ENCODE results near the gene LYVE1.

The LYVE1 gene

DNA sequence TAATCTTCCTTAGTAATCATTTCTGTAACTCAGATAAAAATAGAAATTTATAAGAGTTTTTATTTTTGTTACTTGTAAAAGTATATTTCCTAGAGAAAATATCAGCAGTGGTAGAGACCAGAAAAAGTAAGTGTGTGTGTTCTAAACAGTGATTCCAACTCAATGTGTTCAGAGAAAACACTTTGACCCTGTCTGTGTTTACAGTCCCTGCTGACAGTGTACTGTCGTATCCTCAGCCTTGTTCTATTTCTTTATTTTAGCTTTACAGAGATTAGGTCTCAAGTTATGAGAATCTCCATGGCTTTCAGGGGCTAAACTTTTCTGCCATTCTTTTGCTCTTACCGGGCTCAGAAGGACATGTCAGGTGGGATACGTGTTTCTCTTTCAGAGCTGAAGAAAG is 10.2 kb downstream of the LYVE1 start:
- Mint-ChIP-seq H3K27me3 (peaks cover 16% of the 10 kb centered on the region), H3K9me3 (no peaks in the 10 kb centered on the region), H3K4me3 (no peak overlapping the region), H3K27ac (no peak overlapping the region), H3K4me1 (no peaks in the 10 kb centered on the region), H3K36me3 (no peaks in the 10 kb centered on the region)
- CTCF ChIA-PET, result interaction anchor here (2.8 kb wide), 1 partner anchor 17 kb away, joined by 6 read pairs; the partner anchor contains the start of gene RNF141
- DNase-seq, result no peak

DNA sequence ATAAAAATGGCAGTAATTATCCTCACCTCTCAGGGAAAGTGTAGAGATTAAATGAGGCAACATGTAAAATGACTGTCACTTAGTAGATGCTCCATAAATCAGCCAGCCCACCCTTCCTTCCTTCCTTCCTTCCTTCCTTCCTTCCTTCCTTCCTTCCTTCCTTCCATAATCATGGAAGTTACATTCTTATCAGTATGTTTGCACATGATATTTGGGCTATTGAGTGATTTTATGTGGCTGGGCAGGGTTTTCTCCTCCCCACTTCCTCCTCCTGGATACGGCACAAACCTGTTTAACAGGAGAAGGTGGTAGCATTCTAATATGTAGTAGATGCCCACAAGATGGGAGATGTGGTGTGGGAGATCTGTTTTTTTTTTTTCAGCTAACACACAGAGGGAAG is 11.9 kb downstream of the LYVE1 start:
- no peak for DNase-seq
- Mint-ChIP-seq H3K4me3 (no peak overlapping the region), H3K27ac (no peak overlapping the region), H3K4me1 (no peaks in the 10 kb centered on the region), H3K36me3 (no peaks in the 10 kb centered on the region), H3K9me3 (peaks cover 4% of the 10 kb centered on the region), H3K27me3 (peaks cover 20% of the 10 kb centered on the region)
- CTCF ChIA-PET, result interaction anchor here (2.8 kb wide), 1 partner anchor 15 kb away, joined by 6 read pairs; the partner anchor contains the start of gene RNF141

GRCh38 chr11:10551845-10552352 is 16.6 kb downstream of the LYVE1 start:
- CTCF ChIA-PET, result interaction anchor here (0.7 to 1.2 kb wide), 2 partner anchors 146 to 232 kb away, joined by 3 to 4 read pairs; no protein-coding TSS in a partner anchor
- Mint-ChIP-seq H3K4me3 (no peak overlapping the region), H3K9me3 (peaks cover 4% of the 10 kb centered on the region), H3K27ac (no peak overlapping the region), H3K4me1 (no peaks in the 10 kb centered on the region), H3K36me3 (no peaks in the 10 kb centered on the region), H3K27me3 (peaks cover 29% of the 10 kb centered on the region)
- no peak for DNase-seq

- Mint-ChIP-seq H3K36me3 (no peaks in the 10 kb centered on the region), H3K27me3 (peaks cover 26% of the 10 kb centered on the region), H3K9me3 (peaks cover 4% of the 10 kb centered on the region), H3K4me3 (no peak overlapping the region), H3K27ac (no peak overlapping the region), H3K4me1 (no peaks in the 10 kb centered on the region)
- CTCF ChIA-PET, result interaction anchor here (1.2 kb wide), 1 partner anchor 145 kb away, joined by 3 read pairs; no protein-coding TSS in a partner anchor
- DNase-seq, result no peak
Observed at GRCh38 chr11:10551290-10551592, 17.2 kb downstream of the LYVE1 start.

GRCh38 chr11:10550503-10551289 is 17.8 kb downstream of the LYVE1 start:
- H3K27ac Mint-ChIP-seq, result no peak overlapping the region
- H3K4me1 Mint-ChIP-seq, result no peaks in the 10 kb centered on the region
- peaks cover 23% of the 10 kb centered on the region for H3K27me3 Mint-ChIP-seq
- H3K4me3 Mint-ChIP-seq, result no peak overlapping the region
- CTCF ChIA-PET, result interaction anchor here (1.1 kb wide), 1 partner anchor 10 kb away, joined by 4 read pairs; the partner anchor contains the start of gene RNF141
- H3K36me3 Mint-ChIP-seq, result no peaks in the 10 kb centered on the region
- H3K9me3 Mint-ChIP-seq, result peaks cover 4% of the 10 kb centered on the region
- DNase-seq, result no peak

- peaks cover 8% of the 10 kb centered on the region for H3K4me1 Mint-ChIP-seq
- H3K27ac Mint-ChIP-seq, result no peak overlapping the region
- no peak for DNase-seq
- no peak overlapping the region for H3K4me3 Mint-ChIP-seq
- H3K36me3 Mint-ChIP-seq, result no peaks in the 10 kb centered on the region
- H3K27me3 Mint-ChIP-seq, result peaks cover 27% of the 10 kb centered on the region
- CTCF ChIA-PET, result interaction anchor here (0.6 to 1.1 kb wide), 3 partner anchors 122 to 131 kb away, joined by 3 read pairs; no protein-coding TSS in a partner anchor
- H3K9me3 Mint-ChIP-seq, result peaks cover 6% of the 10 kb centered on the region
Observed at GRCh38 chr11:10544491-10545465, 23.7 kb downstream of the LYVE1 start.

GRCh38 chr11:10543782-10544181 is 24.7 kb downstream of the LYVE1 start:
- Mint-ChIP-seq H3K27ac (no peak overlapping the region), H3K9me3 (peaks cover 6% of the 10 kb centered on the region), H3K4me3 (no peak overlapping the region), H3K4me1 (peaks cover 14% of the 10 kb centered on the region), H3K36me3 (no peaks in the 10 kb centered on the region), H3K27me3 (peaks cover 21% of the 10 kb centered on the region)
- CTCF ChIA-PET, result interaction anchor here (0.6 to 0.7 kb wide), 2 partner anchors 110 to 121 kb away, joined by 3 to 4 read pairs; no protein-coding TSS in a partner anchor
- DNase-seq, result no peak

DNA sequence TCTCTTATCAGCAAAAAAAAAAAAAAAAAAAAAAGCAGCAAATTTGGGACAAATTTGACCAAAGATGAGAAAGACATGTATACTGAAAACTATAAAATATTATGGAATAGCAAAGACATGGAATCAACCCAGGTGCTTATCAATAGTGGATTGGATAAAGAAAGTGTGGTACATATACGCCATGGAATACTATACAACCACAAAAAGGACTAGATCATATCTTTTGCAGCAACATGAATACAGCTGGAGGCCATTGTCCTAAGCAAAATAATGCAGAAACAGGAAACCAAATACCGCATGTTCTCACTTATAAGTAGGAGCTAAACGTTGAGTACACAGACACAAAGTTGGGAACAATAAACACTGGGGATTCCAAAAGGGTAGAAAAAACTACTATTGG is 25.7 kb downstream of the LYVE1 start:
- peaks cover 21% of the 10 kb centered on the region for H3K27me3 Mint-ChIP-seq
- H3K4me1 Mint-ChIP-seq, result peaks cover 14% of the 10 kb centered on the region
- H3K4me3 Mint-ChIP-seq, result no peak overlapping the region
- H3K9me3 Mint-ChIP-seq, result peaks cover 6% of the 10 kb centered on the region
- no peak for DNase-seq
- no peaks in the 10 kb centered on the region for H3K36me3 Mint-ChIP-seq
- H3K27ac Mint-ChIP-seq, result no peak overlapping the region
- CTCF ChIA-PET, result interaction anchor here (0.9 to 1.4 kb wide), 3 partner anchors 64 to 191 kb away, joined by 3 read pairs; no protein-coding TSS in a partner anchor

GRCh38 chr11:10541561-10541930 is 26.9 kb downstream of the LYVE1 start:
- no peak for DNase-seq
- CTCF ChIA-PET, result interaction anchor here (0.6 to 2.9 kb wide), 28 partner anchors 9 to 229 kb away, joined by 3 to 21 read pairs (median 4); partner anchors contain the start of genes AMPD3 and CTR9
- Mint-ChIP-seq H3K36me3 (no peaks in the 10 kb centered on the region), H3K4me1 (peaks cover 14% of the 10 kb centered on the region), H3K27me3 (peaks cover 21% of the 10 kb centered on the region), H3K27ac (no peak overlapping the region), H3K9me3 (peaks cover 6% of the 10 kb centered on the region), H3K4me3 (peak overlapping the region; percentile 87)

- peak within 1 kb of the TSS; percentile 71 for H3K27ac Mint-ChIP-seq
- peaks cover 6% of the 10 kb centered on the region for H3K9me3 Mint-ChIP-seq
- peak within 1 kb of the TSS; percentile 87 for H3K4me3 Mint-ChIP-seq
- H3K27me3 Mint-ChIP-seq, result peaks cover 21% of the 10 kb centered on the region
- DNase-seq, result peak; percentile 96
- CTCF ChIA-PET, result interaction anchor here (0.6 to 2.9 kb wide), 38 partner anchors 8 to 230 kb away, joined by 3 to 21 read pairs (median 4); partner anchors contain the start of genes AMPD3 and CTR9
- peaks cover 16% of the 10 kb centered on the region for H3K4me1 Mint-ChIP-seq
- no peaks in the 10 kb centered on the region for H3K36me3 Mint-ChIP-seq
Observed at GRCh38 chr11:10540915-10541560, 27.4 kb downstream of the LYVE1 start, which contains the start of gene RNF141. RNF141 (minus strand) TSS chr11:10541187; CDS start chr11:10534158, 7,029 bp downstream.

GRCh38 chr11:10540546-10540914 is 27.9 kb downstream of the LYVE1 start:
- no peak for DNase-seq

DNA sequence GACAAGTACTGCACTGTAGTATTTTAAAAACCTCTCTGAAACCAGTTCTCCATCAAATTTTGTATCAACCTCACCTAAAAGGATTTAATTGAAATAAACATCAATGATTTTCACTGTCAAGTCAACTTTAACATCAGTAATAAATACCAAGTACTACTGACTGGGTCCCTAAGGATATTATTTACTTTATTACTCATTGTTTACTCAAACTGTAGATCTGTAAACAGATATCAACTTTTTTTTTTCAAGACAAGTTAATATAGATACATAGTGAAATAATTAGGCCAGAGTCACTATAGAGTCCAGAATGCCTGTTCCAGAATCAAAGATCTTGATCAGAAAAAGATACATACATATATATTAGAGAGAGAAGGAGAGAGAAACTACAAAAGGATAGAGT is 29.1 kb downstream of the LYVE1 start:
- Mint-ChIP-seq H3K36me3 (no peaks in the 10 kb centered on the region), H3K9me3 (peaks cover 5% of the 10 kb centered on the region), H3K27me3 (peaks cover 16% of the 10 kb centered on the region), H3K27ac (no peak overlapping the region), H3K4me3 (peak overlapping the region; percentile 87), H3K4me1 (peaks cover 18% of the 10 kb centered on the region)
- CTCF ChIA-PET, result interaction anchor here (2.8 to 2.9 kb wide), 2 partner anchors 86 to 125 kb away, joined by 14 to 21 read pairs; partner anchors contain the start of gene AMPD3
- no peak for DNase-seq

More at GRCh38 chr11:10540546-10540914, 27.9 kb downstream of the LYVE1 start:
- H3K4me3 Mint-ChIP-seq, result peak overlapping the region; percentile 87
- peaks cover 18% of the 10 kb centered on the region for H3K4me1 Mint-ChIP-seq
- H3K27me3 Mint-ChIP-seq, result peaks cover 21% of the 10 kb centered on the region
- H3K36me3 Mint-ChIP-seq, result no peaks in the 10 kb centered on the region
- H3K27ac Mint-ChIP-seq, result peak overlapping the region; percentile 71
- CTCF ChIA-PET, result interaction anchor here (0.6 to 2.9 kb wide), 33 partner anchors 8 to 211 kb away, joined by 3 to 21 read pairs (median 4); partner anchors contain the start of genes AMPD3 and CTR9
- H3K9me3 Mint-ChIP-seq, result peaks cover 6% of the 10 kb centered on the region

- H3K27me3 Mint-ChIP-seq, result peaks cover 12% of the 10 kb centered on the region
- H3K4me3 Mint-ChIP-seq, result no peak overlapping the region
- H3K4me1 Mint-ChIP-seq, result peaks cover 18% of the 10 kb centered on the region
- H3K27ac Mint-ChIP-seq, result no peak overlapping the region
- DNase-seq, result no peak
- no peaks in the 10 kb centered on the region for H3K36me3 Mint-ChIP-seq
- H3K9me3 Mint-ChIP-seq, result peaks cover 2% of the 10 kb centered on the region
- CTCF ChIA-PET, result no interaction called here
Observed at GRCh38 chr11:10538924-10539323, 29.5 kb downstream of the LYVE1 start.

All from activated naive CD4-positive, alpha-beta T cell treated with anti-CD3 and anti-CD28 coated beads, Interleukin-2, amount 10 ng/mL, durations not matched to agents 7 days and 5 days (primary cell).